GM12878 (cell line): ENCODE data around the gene GCM1. TPM values are rescaled to one million over a fixed set of nuclear protein-coding genes. Genes with fewer than 3 reads are reported as not detected.
A peak's percentile ranks its signal among the peaks of the same experiment; 100 is the strongest.

ENCODE experiments used
- ATAC-seq: fragments of 200-7000 bp; cut with Tn5 transposase; 3 replicates; pipeline ENCODE4 v1.9.1; 2020; ENCODE audit warnings: mild to moderate bottlenecking, moderate library complexity
- BruUV-seq: library from RNA; stranded (reverse); fragments of 400-500 nt; replicated peaks from 2 replicates; lab custom pipeline; 2021; lab: Mats Ljungman, UMichigan
- CTCF ChIA-PET: fragments of 300-600 bp; sonication (Branson Sonifier 250); formaldehyde crosslinking; extraction: SDS; loops from one replicate; lab custom pipeline; 2021; ENCODE audit warnings: inconsistent platforms; lab: Yijun Ruan, JAX
- POLR2A ChIA-PET: fragments of 350-600 bp; formaldehyde crosslinking; extraction: SDS; loops from one replicate; lab custom pipeline; 2021; ENCODE audit warnings: inconsistent platforms; lab: Charles Lee
- RAD21 ChIA-PET: fragments of 300-600 bp; sonication (Branson Sonifier 250); formaldehyde crosslinking; loops from one replicate; lab custom pipeline; 2023; ENCODE audit warnings: antibody characterized with exemption; ENCODE audit not compliant: unreplicated experiment; lab: Charles Lee
- SMC1A ChIA-PET: fragments of 300-600 bp; sonication (Branson Sonifier 250); formaldehyde crosslinking; loops from one replicate; lab custom pipeline; 2023; ENCODE audit not compliant: unreplicated experiment, uncharacterized antibody; lab: Charles Lee
- DNase-seq: peaks from one replicate; pipeline ENCODE4 v3.0.0-alpha.2; 2011; ENCODE audit warnings: low read depth, low spot score
- FAIRE-seq: peaks from 3 replicates; lab custom pipeline; 2011; peaks lifted over from hg19 to GRCh38; lab: Jason Lieb, UNC
- H2AFZ ChIP-seq: 2 replicates; pipeline ENCODE4 v1.6.0; 2011; ENCODE audit warnings: low read depth, low read length, control low read depth; ENCODE audit not compliant: control insufficient read depth
- H3K27ac ChIP-seq: 2 replicates; pipeline ENCODE4 v1.5.1; 2011; ENCODE audit warnings: control low read depth; ENCODE audit not compliant: control insufficient read depth, insufficient read depth
- H3K27me3 ChIP-seq, 2 experiments: replicated peaks in 1 of 2; 2 replicates each; pipeline versions ENCODE4 v1.6.0 to v1.6.1; 2011; ENCODE audit warnings: low read length in 1 of 2; ENCODE audit not compliant: control insufficient read depth in 2 of 2, insufficient read depth in 2 of 2
- H3K36me3 ChIP-seq, 2 experiments: 2 replicates each; pipeline ENCODE4 v1.5.1; 2011; ENCODE audit warnings: low read length in 1 of 2; ENCODE audit not compliant: control insufficient read depth in 2 of 2, insufficient read depth in 2 of 2
- H3K4me1 ChIP-seq: 2 replicates; pipeline ENCODE4 v1.6.1; 2011; ENCODE audit warnings: mild to moderate bottlenecking, low read length, moderate library complexity, mixed read lengths; ENCODE audit not compliant: control insufficient read depth, insufficient read depth
- H3K4me2 ChIP-seq: 2 replicates; pipeline ENCODE4 v1.6.0; 2011; ENCODE audit warnings: control low read depth; ENCODE audit not compliant: control insufficient read depth, insufficient read depth
- H3K4me3 ChIP-seq: fragments of 200-600 bp; sonication (generic); 2 replicates; pipeline ENCODE4 v1.5.1; 2016
- H3K79me2 ChIP-seq: 2 replicates; pipeline ENCODE4 v1.6.0; 2011; ENCODE audit warnings: low read length; ENCODE audit not compliant: control insufficient read depth, insufficient read depth
- H3K9ac ChIP-seq: 2 replicates; pipeline ENCODE4 v1.8.0; 2011; ENCODE audit warnings: low read length, control low read depth, mixed read lengths; ENCODE audit not compliant: control insufficient read depth, insufficient read depth
- H3K9me3 ChIP-seq: replicated peaks from 3 replicates; pipeline ENCODE4 v1.5.1; 2011; ENCODE audit warnings: mild to moderate bottlenecking, low read length; ENCODE audit not compliant: control insufficient read depth, insufficient read depth
- H4K20me1 ChIP-seq: 2 replicates; pipeline ENCODE4 v1.6.0; 2011; ENCODE audit not compliant: control insufficient read depth, insufficient read depth
- EP300 ChIP-seq, 2 experiments: fragments of 150-350 bp in 1 of 2; IDR thresholded peaks; 2 replicates each; pipeline ENCODE4 v1.6.1; 2011 to 2012; ENCODE audit warnings: low read depth in 2 of 2, low read length in 2 of 2, borderline replicate concordance in 1 of 2, improper control_type of control experiment in 1 of 2, inconsistent platforms in 1 of 2; ENCODE audit not compliant: control insufficient read depth in 1 of 2
- JUND ChIP-seq: IDR thresholded peaks from 2 replicates; pipeline ENCODE4 v1.6.1; 2012; ENCODE audit warnings: low read depth, mild to moderate bottlenecking, low read length, improper control_type of control experiment, moderate library complexity
- KAT2A ChIP-seq: conservative IDR thresholded peaks from 2 replicates; pipeline ENCODE4 v1.6.1; 2011; ENCODE audit warnings: low read depth, low read length; ENCODE audit not compliant: control insufficient read depth
- SMAD5 ChIP-seq: IDR thresholded peaks from 2 replicates; pipeline ENCODE4 v1.6.1; 2016; ENCODE audit warnings: antibody characterized with exemption, low read depth
- SUZ12 ChIP-seq: fragments of 200-600 bp; sonication (generic); IDR thresholded peaks from one replicate; pipeline ENCODE4 v1.6.1; 2018; ENCODE audit warnings: antibody characterized with exemption, mild to moderate bottlenecking; ENCODE audit not compliant: unreplicated experiment
- ZNF207 ChIP-seq: fragments of 450-650 bp; IDR thresholded peaks from 2 replicates; pipeline ENCODE4 v1.6.1; 2014; ENCODE audit warnings: antibody characterized with exemption, mild to moderate bottlenecking, borderline replicate concordance
- WGBS: methylation state at CpG from one replicate; pipeline ENCODE4 v1.1.6; 2016; ENCODE audit warnings: low lambda C conversion rate; ENCODE audit not compliant: insufficient replicate concordance, insufficient coverage; ENCODE audit errors: missing lambda C conversion rate; 5-methylcytosine and 5-hydroxymethylcytosine counted together
- in situ Hi-C: fragments of 300-500 bp; cut with MboI; formaldehyde crosslinking; loops from 9 replicates; pipeline ENCODE4 v1.14.3; 2018; ENCODE audit warnings: mixed read lengths
- intact Hi-C: fragments of 100-400 bp; cut with micrococcal nuclease; formaldehyde crosslinking; loops from one replicate; pipeline ENCODE4 v1.14.2; 2022; ENCODE audit not compliant: unreplicated experiment
- polyA plus RNA-seq, 11 experiments: library from polyadenylated mRNA; depleted of rRNA in 4 of 11; unstranded in 6 of 11; stranded (reverse) in 5 of 11; fragments of >200 nt; fragmentation: Nextera tagmentation in 4 of 11; fragmentation: Illumina TruSeq in 1 of 11; extraction: Ambion mirVana in 4 of 11; extraction: Trizol in 1 of 11; gene quantifications; 1 replicate in 1 of 11; 2 replicates in 10 of 11; pipeline versions ENCODE4 v1.2.1 to v1.2.3, GENCODE V29; 2011 to 2016; ENCODE audit warnings: inconsistent platforms in 2 of 11, missing spikeins in 2 of 11, low read depth in 1 of 11
- total RNA-seq, 4 experiments: library from RNA; depleted of rRNA in 3 of 4; stranded (reverse); fragments of >200 nt in 3 of 4; fragmentation: Illumina TruSeq in 1 of 4; extraction: Trizol in 1 of 4; gene quantifications; 2 replicates each; pipeline versions ENCODE4 v1.2.1 to v1.2.3, GENCODE V29; 2013 to 2021
- TF ChIP-seq, protein P1 (sequence below): fragments of 450-650 bp; IDR thresholded peaks from 2 replicates; pipeline ENCODE4 v1.6.1; 2017; ENCODE audit warnings: mild to moderate bottlenecking, moderate library complexity
- TF ChIP-seq, protein P2 (sequence below): IDR thresholded peaks from 2 replicates; pipeline ENCODE4 v1.6.1; 2011; ENCODE audit warnings: low read depth, low read length, improper control_type of control experiment, borderline replicate concordance
- TF ChIP-seq, protein P3 (sequence below): fragments of 450-650 bp; IDR thresholded peaks from 2 replicates; pipeline ENCODE4 v1.6.1; 2017; ENCODE audit warnings: antibody characterized with exemption, mild to moderate bottlenecking, moderate library complexity

Gene GCM1
- total and polyA plus RNA-seq, 10 of the 15 experiments (the other 5 are each of a cell fraction or from before 2014, with no cell fraction given), result 0.04 to 0.08 (median 0.05) TPM; not detected in 5

DNA sequence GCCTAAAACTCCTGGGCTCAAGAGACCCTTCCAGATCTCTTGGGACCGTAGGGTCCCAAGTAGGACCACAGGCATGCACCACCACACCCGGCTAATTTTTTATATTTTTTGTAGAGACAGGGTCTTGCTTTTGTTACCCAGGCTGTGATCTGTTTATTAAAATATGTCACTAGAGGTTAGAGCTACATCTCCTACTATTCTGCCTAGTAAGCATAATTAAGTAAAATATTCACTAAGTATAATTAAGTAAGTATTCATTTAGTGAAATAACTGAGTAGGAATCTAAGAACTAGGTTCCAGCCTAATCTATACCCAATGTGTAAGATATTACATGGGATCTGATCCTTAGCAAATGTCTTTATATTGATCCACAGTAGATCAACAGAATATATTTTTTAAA lies 40.2 kb upstream of the GCM1 start:
- ATAC-seq, result no peak
- ChIA-PET SMC1A (interaction anchor here (0.7 to 3.0 kb wide), 33 partner anchors 8 to 296 kb away, joined by 3 to 23 read pairs (median 6); no protein-coding TSS in a partner anchor), CTCF (interaction anchor here (0.6 to 2.9 kb wide), 22 partner anchors 10 to 303 kb away, joined by 3 to 19 read pairs (median 4); no protein-coding TSS in a partner anchor), RAD21 (interaction anchor here (0.8 to 2.6 kb wide), 30 partner anchors 11 to 296 kb away, joined by 3 to 20 read pairs (median 4); no protein-coding TSS in a partner anchor), POLR2A (interaction anchor here (0.6 kb wide), 3 partner anchors 90 to 537 kb away, joined by 3 to 6 read pairs (median 5); no protein-coding TSS in a partner anchor)
- in situ Hi-C loops (no loop called here), intact Hi-C loops (no loop called here)
- H4K20me1 ChIP-seq, result no peaks in the 10 kb centered on the region
- 18% methylated on average over 2 of the region's 2 CpGs for WGBS
- no peak overlapping the region for H3K27ac ChIP-seq
- H3K9ac ChIP-seq, result no peak overlapping the region
- H3K4me2 ChIP-seq, result peak overlapping the region; percentile 70; the same call in 1 of the 2 replicates
- no TSS peak for BruUV-seq
- DNase-seq, result no peak
- H3K4me3 ChIP-seq, result no peak overlapping the region
- no peaks in the 10 kb centered on the region for H3K27me3 ChIP-seq
- no peaks in the 10 kb centered on the region for H3K36me3 ChIP-seq
- H3K4me1 ChIP-seq, result no peaks in the 10 kb centered on the region; the same call in 1 of the 2 replicates
- H2AFZ ChIP-seq, result no peak overlapping the region
- no peaks in the 10 kb centered on the region for H3K9me3 ChIP-seq
- no peak for FAIRE-seq
- no peaks in the 10 kb centered on the region for H3K79me2 ChIP-seq
- TF ChIP-seq, protein P1, sequence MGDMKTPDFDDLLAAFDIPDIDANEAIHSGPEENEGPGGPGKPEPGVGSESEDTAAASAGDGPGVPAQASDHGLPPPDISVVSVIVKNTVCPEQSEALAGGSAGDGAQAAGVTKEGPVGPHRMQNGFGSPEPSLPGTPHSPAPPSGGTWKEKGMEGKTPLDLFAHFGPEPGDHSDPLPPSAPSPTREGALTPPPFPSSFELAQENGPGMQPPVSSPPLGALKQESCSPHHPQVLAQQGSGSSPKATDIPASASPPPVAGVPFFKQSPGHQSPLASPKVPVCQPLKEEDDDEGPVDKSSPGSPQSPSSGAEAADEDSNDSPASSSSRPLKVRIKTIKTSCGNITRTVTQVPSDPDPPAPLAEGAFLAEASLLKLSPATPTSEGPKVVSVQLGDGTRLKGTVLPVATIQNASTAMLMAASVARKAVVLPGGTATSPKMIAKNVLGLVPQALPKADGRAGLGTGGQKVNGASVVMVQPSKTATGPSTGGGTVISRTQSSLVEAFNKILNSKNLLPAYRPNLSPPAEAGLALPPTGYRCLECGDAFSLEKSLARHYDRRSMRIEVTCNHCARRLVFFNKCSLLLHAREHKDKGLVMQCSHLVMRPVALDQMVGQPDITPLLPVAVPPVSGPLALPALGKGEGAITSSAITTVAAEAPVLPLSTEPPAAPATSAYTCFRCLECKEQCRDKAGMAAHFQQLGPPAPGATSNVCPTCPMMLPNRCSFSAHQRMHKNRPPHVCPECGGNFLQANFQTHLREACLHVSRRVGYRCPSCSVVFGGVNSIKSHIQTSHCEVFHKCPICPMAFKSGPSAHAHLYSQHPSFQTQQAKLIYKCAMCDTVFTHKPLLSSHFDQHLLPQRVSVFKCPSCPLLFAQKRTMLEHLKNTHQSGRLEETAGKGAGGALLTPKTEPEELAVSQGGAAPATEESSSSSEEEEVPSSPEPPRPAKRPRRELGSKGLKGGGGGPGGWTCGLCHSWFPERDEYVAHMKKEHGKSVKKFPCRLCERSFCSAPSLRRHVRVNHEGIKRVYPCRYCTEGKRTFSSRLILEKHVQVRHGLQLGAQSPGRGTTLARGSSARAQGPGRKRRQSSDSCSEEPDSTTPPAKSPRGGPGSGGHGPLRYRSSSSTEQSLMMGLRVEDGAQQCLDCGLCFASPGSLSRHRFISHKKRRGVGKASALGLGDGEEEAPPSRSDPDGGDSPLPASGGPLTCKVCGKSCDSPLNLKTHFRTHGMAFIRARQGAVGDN, result no peak
- TF ChIP-seq SMAD5, result no peak
- no peak for TF ChIP-seq KAT2A
- no peak for TF ChIP-seq EP300 (IDR thresholded peaks at IDR 0.05; ENCODE audit: borderline replicate concordance in 1 of 2, control insufficient read depth in 1 of 2, low read depth in 2 of 2, low read length in 2 of 2)
- TF ChIP-seq SUZ12, result no peak
- TF ChIP-seq ZNF207, result no peak
- TF ChIP-seq, protein P2, sequence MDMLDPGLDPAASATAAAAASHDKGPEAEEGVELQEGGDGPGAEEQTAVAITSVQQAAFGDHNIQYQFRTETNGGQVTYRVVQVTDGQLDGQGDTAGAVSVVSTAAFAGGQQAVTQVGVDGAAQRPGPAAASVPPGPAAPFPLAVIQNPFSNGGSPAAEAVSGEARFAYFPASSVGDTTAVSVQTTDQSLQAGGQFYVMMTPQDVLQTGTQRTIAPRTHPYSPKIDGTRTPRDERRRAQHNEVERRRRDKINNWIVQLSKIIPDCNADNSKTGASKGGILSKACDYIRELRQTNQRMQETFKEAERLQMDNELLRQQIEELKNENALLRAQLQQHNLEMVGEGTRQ, result no peak
- TF ChIP-seq JUND, result no peak
- TF ChIP-seq, protein P3, sequence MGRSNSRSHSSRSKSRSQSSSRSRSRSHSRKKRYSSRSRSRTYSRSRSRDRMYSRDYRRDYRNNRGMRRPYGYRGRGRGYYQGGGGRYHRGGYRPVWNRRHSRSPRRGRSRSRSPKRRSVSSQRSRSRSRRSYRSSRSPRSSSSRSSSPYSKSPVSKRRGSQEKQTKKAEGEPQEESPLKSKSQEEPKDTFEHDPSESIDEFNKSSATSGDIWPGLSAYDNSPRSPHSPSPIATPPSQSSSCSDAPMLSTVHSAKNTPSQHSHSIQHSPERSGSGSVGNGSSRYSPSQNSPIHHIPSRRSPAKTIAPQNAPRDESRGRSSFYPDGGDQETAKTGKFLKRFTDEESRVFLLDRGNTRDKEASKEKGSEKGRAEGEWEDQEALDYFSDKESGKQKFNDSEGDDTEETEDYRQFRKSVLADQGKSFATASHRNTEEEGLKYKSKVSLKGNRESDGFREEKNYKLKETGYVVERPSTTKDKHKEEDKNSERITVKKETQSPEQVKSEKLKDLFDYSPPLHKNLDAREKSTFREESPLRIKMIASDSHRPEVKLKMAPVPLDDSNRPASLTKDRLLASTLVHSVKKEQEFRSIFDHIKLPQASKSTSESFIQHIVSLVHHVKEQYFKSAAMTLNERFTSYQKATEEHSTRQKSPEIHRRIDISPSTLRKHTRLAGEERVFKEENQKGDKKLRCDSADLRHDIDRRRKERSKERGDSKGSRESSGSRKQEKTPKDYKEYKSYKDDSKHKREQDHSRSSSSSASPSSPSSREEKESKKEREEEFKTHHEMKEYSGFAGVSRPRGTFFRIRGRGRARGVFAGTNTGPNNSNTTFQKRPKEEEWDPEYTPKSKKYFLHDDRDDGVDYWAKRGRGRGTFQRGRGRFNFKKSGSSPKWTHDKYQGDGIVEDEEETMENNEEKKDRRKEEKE, result no peak
